Measurements from ENCODE around the gene PSMC5. TPM values are rescaled to one million over a fixed set of nuclear protein-coding genes. Genes with fewer than 3 reads are reported as not detected.
"Not testable (repeated sequence)": the region's sequence is repeated elsewhere in the genome, so short reads cannot be mapped to it uniquely, and the experiment has no call there.

The PSMC5 gene
- total RNA-seq, 4 donors from 2014 or later = 79.5 to 110 (median 95.7) TPM

DNA sequence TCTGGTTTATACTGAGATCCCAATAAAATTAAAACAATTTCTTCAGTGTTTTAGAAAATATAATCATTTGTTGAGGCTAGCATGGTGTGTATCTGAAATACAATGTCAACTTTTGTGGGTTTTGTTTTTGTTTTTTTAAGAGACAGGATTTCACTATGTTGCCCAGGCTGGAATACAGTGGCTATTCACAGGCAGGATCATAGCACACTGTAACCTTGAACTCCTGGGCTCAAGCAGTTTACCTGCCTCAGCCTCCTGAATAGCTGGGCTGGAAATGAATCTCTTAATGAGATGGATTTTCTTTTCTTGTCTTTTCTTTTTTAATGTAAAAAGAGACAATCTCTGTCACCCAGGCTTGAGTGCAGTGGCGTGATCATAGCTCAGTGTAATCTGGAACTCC is 41.1 kb upstream of the PSMC5 start:
- Histone ChIP-seq H3K27ac (no peak overlapping the region), H3K4me1 (peaks cover 0 to 62% (median 0%) of the 10 kb centered on the region in 3 donors), H3K36me3 (peaks cover 0 to 70% of the 10 kb centered on the region in 2 donors), H3K4me3 (no peak overlapping the region), H3K27me3 (no peaks in the 10 kb centered on the region), H3K9me3 (no peaks in the 10 kb centered on the region)
- TF ChIP-seq POLR2A (IDR thresholded peaks at IDR 0.05) = no peak
- no peak for TF ChIP-seq POLR2AphosphoS5 (IDR thresholded peaks at IDR 0.05)
- no peak for TF ChIP-seq EP300 (IDR thresholded peaks at IDR 0.05)
- TF ChIP-seq, protein P1, sequence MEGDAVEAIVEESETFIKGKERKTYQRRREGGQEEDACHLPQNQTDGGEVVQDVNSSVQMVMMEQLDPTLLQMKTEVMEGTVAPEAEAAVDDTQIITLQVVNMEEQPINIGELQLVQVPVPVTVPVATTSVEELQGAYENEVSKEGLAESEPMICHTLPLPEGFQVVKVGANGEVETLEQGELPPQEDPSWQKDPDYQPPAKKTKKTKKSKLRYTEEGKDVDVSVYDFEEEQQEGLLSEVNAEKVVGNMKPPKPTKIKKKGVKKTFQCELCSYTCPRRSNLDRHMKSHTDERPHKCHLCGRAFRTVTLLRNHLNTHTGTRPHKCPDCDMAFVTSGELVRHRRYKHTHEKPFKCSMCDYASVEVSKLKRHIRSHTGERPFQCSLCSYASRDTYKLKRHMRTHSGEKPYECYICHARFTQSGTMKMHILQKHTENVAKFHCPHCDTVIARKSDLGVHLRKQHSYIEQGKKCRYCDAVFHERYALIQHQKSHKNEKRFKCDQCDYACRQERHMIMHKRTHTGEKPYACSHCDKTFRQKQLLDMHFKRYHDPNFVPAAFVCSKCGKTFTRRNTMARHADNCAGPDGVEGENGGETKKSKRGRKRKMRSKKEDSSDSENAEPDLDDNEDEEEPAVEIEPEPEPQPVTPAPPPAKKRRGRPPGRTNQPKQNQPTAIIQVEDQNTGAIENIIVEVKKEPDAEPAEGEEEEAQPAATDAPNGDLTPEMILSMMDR (IDR thresholded peaks at IDR 0.05) = no peak
- WGBS, 2 donors (ENCODE audit: low coverage in 1 of 2) = 86 to 100% methylated on average over 1 of the region's 1 CpG
- no peak for ATAC-seq

DNA sequence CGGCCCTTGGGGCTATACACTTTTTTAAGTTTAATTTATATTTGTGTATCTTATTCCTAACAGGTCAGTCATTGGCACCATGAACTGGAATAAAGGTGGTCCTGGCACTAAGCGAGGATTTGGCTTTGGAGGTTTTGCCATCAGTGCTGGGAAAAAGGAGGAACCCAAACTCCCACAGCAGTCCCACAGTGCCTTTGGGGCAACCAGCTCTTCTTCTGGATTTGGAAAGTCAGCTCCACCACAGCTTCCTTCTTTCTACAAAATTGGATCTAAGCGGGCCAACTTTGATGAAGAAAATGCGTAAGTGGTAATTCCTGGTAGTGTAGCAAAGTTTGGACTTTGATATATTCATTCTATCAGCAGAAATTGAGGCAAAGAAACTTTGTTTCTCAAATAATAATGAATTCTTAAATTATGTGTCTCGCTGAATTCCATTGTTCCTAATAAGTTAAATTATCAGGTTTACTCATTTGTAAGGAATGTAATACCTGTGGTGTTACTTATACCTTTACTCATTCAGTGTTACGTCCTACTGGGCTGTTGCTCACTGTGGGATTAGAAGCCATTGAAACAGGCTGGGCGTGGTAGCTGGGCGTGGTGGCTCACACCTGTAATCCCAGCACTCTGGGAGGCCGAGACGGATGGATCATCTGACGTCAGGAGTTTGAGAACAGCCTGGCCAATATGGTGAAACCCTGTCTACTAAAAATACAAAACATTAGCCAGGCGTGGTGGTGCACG is 40.1 kb upstream of the PSMC5 start:
- no peak for ATAC-seq
- Histone ChIP-seq H3K4me1 (peaks cover 0 to 61% (median 0%) of the 10 kb centered on the region in 3 donors), H3K27ac (no peak overlapping the region), H3K9me3 (no peaks in the 10 kb centered on the region), H3K27me3 (no peaks in the 10 kb centered on the region), H3K4me3 (no peak overlapping the region), H3K36me3 (peaks cover 0 to 75% of the 10 kb centered on the region in 2 donors)
- no peak for TF ChIP-seq POLR2AphosphoS5 (IDR thresholded peaks at IDR 0.05)
- TF ChIP-seq, protein P1 (IDR thresholded peaks at IDR 0.05) = no peak
- TF ChIP-seq POLR2A (IDR thresholded peaks at IDR 0.05) = no peak
- no peak for TF ChIP-seq EP300 (IDR thresholded peaks at IDR 0.05)
- 90 to 91% methylated on average over 8 to 11 of the region's 13 CpGs for WGBS, 2 donors (ENCODE audit: low coverage in 1 of 2)

GRCh38 chr17:63790057-63790456 is 37.2 kb upstream of the PSMC5 start:
- no peak for ATAC-seq
- 76 to 84% methylated on average over 6 of the region's 6 CpGs for WGBS, 2 donors (ENCODE audit: low coverage in 1 of 2)
- Histone ChIP-seq H3K27ac (no peak overlapping the region), H3K36me3 (peaks cover 0 to 88% of the 10 kb centered on the region in 2 donors), H3K4me3 (no peak overlapping the region), H3K9me3 (no peaks in the 10 kb centered on the region), H3K27me3 (no peaks in the 10 kb centered on the region), H3K4me1 (peaks cover 0 to 31% (median 0%) of the 10 kb centered on the region in 3 donors)
- TF ChIP-seq POLR2AphosphoS5 (IDR thresholded peaks at IDR 0.05) (no peak), POLR2A (IDR thresholded peaks at IDR 0.05) (no peak), EP300 (IDR thresholded peaks at IDR 0.05) (no peak)
- TF ChIP-seq, protein P1 (IDR thresholded peaks at IDR 0.05) = no peak

DNA sequence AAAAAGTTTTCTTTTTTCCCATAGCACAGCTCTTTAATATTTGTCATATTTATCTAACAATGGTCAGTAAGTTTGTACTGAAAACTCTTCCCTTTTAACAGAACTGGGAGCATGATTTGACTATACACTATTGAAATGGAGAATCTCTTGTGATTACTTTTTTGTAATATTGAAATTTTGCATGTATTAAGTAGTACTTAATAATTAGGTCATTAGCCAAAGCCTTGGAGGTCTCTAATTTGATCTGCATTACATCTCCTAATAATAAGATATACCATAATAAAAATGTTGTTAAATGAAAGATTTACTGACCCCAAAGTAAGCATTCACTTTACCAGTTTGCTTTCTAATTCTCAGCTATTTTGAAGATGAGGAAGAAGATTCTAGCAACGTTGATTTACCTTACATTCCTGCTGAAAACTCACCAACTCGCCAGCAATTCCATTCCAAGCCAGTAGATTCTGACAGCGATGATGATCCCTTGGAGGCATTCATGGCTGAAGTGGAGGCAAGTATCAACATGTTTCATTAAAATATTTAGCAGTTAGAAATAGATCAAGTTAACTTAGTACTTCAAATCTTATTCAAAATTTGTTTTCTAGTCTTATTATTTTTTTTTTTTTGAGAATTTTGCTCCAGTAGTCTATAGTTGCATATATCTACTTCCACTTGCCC is 35.0 kb upstream of the PSMC5 start:
- no peaks in the 10 kb centered on the region for H3K27me3 ChIP-seq
- H3K4me1 ChIP-seq = peaks cover 0 to 12% (median 0%) of the 10 kb centered on the region in 3 donors
- H3K4me3 ChIP-seq = no peak overlapping the region
- ATAC-seq = no peak
- H3K27ac ChIP-seq = no peak overlapping the region
- 79 to 86% methylated on average over 3 of the region's 3 CpGs for WGBS, 2 donors (ENCODE audit: low coverage in 1 of 2)
- H3K9me3 ChIP-seq = no peaks in the 10 kb centered on the region
- H3K36me3 ChIP-seq = peaks cover 0 to 96% of the 10 kb centered on the region in 2 donors
- TF ChIP-seq, protein P1 (IDR thresholded peaks at IDR 0.05) = no peak
- no peak for TF ChIP-seq POLR2A (IDR thresholded peaks at IDR 0.05)
- TF ChIP-seq EP300 (IDR thresholded peaks at IDR 0.05) = no peak
- no peak for TF ChIP-seq POLR2AphosphoS5 (IDR thresholded peaks at IDR 0.05)

DNA sequence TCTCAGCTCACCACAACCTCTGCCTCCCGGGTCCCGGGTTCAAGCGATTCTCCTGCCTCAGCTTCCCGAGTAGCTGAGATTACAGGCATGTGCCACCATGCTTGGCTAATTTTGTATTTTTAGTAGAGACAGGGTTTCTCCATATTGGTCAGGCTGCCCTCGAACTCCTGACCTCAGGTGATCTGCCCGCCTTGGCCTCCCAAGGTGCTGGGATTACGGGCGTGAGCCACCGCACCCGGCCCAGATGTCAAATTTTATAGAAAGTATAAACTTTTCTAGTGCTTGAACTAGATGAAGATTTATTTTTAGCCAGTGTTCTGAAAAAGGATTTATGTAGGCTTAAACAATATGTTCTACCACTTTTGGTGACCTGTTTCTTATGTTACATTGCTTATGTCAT is 30.9 kb upstream of the PSMC5 start:
- H3K27ac ChIP-seq, ATAC-seq, H3K4me1 ChIP-seq, H3K27me3 ChIP-seq, H3K4me3 ChIP-seq, H3K9me3 ChIP-seq: not testable (repeated sequence)
- H3K36me3 ChIP-seq = peaks cover 6 to 98% of the 10 kb centered on the region in 2 donors
- WGBS, 2 donors (ENCODE audit: low coverage in 1 of 2) = 100% methylated on average over 2 to 3 of the region's 10 CpGs

All from gastroesophageal sphincter (tissue), 4 donors.